Peyer's patch (tissue), 4 donors: ENCODE data around the gene PRR3.

Experiments used
- POLR2A ChIP-seq, 2 donors: fragments of 450-650 bp; IDR thresholded peaks; one replicate each; pipeline ENCODE4 v1.5.1; 2017; ENCODE audit warnings: antibody characterized with exemption in 2 of 2, mild to moderate bottlenecking in 2 of 2, moderate library complexity in 2 of 2
- TF ChIP-seq, protein P1 (sequence below), 6 experiments: fragments of 450-650 bp in 4 of 6; fragments of 200-600 bp in 2 of 6; sonication (generic) in 1 of 6; IDR thresholded peaks; one replicate each; pipeline ENCODE4 v1.5.1; 2017 to 2019; ENCODE audit warnings: antibody characterized with exemption in 6 of 6, mild to moderate bottlenecking in 3 of 6, moderate library complexity in 1 of 6

DNA sequence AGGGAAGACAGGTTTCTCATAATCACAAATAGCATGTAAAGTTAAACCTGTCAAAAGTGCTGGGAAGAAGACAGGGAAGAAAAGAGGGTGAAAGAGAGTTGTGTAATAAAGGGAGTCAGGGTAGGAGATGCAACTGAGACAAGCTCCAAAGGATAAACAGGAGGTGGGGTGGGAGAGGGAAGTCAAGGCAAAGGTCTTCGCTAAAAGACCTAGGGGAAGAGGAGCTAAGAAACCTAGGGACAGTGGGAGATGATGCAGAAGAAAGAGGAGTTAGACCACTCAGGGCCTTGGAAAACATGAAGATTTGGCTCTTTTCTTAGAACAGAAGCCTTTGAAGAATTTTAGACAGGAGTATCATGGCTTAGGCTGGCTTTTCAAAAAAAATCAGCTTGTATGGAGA, 7.0 kb downstream of the PRR3 start:
- no peak for TF ChIP-seq POLR2A (IDR thresholded peaks at IDR 0.05)
- TF ChIP-seq, protein P1, sequence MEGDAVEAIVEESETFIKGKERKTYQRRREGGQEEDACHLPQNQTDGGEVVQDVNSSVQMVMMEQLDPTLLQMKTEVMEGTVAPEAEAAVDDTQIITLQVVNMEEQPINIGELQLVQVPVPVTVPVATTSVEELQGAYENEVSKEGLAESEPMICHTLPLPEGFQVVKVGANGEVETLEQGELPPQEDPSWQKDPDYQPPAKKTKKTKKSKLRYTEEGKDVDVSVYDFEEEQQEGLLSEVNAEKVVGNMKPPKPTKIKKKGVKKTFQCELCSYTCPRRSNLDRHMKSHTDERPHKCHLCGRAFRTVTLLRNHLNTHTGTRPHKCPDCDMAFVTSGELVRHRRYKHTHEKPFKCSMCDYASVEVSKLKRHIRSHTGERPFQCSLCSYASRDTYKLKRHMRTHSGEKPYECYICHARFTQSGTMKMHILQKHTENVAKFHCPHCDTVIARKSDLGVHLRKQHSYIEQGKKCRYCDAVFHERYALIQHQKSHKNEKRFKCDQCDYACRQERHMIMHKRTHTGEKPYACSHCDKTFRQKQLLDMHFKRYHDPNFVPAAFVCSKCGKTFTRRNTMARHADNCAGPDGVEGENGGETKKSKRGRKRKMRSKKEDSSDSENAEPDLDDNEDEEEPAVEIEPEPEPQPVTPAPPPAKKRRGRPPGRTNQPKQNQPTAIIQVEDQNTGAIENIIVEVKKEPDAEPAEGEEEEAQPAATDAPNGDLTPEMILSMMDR (IDR thresholded peaks at IDR 0.05), result no peak
